SW 1271 (cell line): ENCODE measurements around the gene GALNT14.
A peak's percentile ranks its signal among the peaks of the same experiment; 100 is the strongest.
"Not testable (repeated sequence)": the region's sequence is repeated elsewhere in the genome, so short reads cannot be mapped to it uniquely, and the experiment has no call there.

Experiments used
- DNase-seq, 2 experiments: peaks; one replicate each; lab custom pipeline; 2025; lab: John Stamatoyannopoulos, UW

GALNT14 gene, protein sequence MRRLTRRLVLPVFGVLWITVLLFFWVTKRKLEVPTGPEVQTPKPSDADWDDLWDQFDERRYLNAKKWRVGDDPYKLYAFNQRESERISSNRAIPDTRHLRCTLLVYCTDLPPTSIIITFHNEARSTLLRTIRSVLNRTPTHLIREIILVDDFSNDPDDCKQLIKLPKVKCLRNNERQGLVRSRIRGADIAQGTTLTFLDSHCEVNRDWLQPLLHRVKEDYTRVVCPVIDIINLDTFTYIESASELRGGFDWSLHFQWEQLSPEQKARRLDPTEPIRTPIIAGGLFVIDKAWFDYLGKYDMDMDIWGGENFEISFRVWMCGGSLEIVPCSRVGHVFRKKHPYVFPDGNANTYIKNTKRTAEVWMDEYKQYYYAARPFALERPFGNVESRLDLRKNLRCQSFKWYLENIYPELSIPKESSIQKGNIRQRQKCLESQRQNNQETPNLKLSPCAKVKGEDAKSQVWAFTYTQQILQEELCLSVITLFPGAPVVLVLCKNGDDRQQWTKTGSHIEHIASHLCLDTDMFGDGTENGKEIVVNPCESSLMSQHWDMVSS

DNA sequence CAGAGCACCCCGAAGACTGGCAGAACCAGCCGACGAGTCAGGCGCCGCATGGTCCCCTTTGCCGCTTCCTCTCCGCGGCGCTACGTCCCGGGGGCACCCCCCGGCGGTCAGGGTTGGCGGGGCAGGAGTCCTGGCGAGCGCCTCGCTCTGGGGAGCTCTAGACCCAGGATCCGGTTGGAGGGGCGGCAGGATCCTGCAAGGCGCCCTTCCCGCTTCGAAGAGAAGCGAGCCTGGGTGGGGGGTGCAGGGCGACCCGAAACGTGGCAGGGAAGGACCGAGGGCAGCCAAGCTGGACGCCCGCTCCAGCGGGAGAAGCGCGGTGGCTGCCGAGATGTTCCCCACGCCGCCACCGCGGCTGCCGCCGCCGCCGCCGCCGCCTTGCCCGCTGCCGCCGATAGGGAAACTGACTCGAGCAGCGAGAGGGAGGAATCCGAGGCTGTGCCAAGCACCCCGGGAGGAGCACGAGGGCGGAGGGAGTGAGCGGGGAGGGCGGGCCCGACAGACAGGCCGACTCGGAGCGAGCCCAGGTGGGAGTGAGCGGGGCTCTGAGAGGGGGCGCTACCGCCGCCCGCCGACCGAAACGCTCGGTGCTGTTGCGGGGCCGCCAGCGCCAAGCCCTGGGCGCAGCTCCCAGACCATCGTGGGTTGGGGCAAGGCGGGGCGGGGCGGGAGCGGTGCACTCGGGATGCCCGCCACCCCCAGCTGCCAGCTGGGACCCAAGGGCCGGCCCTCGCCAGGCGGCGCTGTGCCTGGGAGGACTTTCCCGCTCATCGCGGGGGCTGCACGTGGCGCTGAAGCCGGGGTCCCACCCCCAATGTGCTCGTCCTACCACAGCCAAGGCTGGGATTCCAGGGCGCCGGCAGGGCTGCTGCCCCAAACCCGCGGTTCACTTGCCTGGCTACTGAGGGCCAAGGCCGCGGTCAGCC is at the start of gene GALNT14:
Gene GALNT14 (minus strand): TSS at position 404 of the 926 bp plus-strand sequence. CDS start 354 bp downstream, at position 50.
- DNase-seq: peak; percentile 59 to 74

DNA sequence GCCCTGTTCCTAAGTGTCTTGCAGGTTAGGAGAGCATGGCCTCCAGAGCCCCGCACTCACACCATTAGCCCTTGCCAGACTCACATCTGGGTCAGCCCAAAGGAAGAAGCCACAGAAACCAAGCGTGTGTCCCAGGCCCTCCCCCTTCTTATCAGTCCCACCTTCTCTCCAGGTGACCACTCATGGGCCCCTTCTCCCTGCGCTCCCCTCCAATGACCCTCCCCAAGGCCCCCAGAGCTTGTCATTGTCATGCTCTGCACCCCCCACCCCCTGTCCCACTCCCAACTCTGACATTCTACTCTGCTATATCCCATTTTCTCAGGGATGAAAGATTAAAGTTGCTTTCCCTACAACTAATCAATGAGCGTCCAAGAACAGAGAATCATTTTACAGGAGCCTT is 48.9 kb upstream of the GALNT14 start:
- DNase-seq: no peak

DNA sequence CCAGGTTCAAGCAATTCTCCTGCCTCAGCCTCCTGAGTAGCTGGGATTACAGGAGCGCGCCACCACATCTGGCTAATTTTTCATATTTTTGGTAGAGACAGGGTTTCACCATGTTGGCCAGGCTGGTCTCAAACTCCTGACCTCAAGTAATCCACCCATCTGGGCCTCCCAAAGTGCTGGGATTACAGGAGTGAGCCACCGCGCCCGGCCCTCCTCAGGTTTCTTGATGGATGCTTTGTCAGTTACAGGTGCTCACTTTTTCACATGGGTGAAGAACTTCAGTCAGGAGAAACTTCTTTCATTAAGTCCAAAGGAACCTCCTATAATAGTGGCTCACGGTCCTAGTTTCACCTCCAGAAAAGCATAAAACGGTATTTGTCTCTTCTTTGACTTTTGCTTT is 45.7 kb upstream of the GALNT14 start:
- DNase-seq: not testable (repeated sequence)

DNA sequence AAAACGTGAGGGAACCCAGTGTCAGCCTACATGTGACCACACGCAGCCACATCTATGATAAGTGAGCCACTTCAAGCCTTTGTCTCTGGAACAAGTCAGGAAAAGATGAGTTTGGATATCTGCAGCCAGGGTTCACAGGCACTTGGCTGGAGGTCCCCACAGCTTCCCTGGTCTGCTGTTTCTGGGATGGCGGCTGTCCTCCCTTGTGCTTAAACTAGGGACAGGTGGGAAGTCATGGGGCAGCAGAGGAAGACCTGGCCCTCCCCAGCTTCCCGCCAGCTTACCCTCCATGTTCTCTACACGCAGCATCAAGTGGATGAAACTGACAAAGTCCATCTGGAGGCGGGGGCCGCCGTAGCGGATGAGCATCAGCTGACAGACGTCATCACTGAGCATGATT is 38.5 kb upstream of the GALNT14 start:
- DNase-seq: no peak

DNA sequence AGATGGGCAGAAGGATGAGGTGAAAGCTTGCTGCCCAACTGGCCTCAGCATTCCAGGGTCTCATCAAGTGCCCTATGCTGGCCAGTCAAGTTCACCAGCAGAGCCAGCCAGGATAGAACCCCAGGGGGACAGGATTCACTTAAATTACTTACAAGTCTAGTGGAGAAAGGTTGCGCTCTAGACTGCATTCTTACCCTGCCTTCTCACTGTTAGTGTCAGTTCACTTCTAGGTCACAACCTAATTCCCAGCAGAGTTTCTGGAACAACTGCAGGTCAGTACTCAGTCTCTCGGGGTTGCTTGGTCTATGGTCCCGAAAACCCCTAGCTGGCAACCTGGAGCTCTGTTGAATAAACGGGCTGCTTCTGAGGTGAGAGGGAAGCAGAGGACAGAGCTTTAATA is 32.9 kb upstream of the GALNT14 start:
- DNase-seq: no peak

DNA sequence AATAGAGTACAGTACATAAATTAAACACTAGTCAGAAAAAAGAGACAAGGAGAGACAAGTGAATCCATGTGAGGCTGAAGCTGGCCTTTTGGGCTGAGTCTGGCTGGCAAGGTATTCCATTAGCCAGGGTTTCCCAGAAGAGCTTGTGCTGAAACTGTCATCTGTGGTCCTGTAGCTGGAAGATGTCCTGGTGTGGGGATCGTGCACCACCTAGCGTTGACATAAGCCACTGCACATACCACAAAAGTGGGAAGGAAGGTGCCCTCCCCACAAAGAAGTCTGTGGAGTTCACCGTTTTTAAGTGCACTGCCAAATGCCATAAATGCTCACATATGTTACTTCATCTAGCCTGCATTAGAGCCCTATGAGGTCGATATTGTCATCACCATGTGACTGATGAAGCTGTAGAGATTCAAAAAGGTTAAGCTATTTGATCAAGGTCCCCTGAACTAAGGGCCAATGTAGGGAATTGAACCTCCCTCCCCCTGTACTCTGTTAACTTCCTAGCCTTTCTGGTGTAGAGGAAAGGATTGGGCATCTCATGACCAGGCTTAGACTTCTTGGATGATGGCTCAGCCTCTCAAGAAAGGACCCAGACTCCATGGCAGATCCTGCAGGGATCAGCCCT is 31.9 kb upstream of the GALNT14 start:
- DNase-seq: peak in 1 of 2 experiments; percentile 74

DNA sequence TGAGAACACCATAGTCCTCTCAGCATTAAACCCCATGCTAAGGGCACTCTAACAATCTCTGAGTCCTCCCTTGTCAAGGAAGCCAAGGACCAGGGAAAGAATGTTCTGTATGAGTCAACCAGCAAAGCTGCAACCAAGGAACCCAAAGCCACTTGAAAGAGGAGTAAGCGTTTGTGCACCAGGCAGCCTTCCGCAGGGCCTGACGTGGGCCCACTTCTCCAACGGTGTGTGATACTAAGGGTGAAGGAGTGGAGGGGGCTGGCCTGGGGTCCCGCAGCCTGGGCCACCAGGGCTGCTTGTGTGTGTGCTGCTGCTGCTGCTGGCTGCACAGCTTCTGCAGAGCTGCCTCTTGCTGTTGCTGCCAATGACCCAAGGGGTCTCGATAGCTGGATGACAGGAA is 30.1 kb upstream of the GALNT14 start:
- no peak for DNase-seq

DNA sequence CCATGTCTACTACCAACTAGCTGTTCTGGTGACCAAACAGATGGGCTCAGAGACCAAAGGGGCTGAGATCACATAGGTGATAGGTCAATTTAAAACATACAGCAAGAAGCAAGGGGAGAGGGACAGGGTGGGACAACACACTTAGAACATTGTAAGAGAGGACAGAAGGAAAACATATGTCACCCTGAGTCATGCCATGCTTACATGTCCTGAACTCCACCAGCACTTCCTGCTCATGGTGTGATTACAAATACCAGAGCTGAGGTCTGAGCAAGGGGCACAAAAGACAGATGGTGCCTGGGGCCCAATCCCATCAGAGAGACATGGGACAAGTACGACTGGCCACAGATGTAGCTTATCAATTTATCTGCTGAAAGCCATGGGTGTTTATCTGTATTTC is 28.7 kb upstream of the GALNT14 start:
- DNase-seq: no peak

DNA sequence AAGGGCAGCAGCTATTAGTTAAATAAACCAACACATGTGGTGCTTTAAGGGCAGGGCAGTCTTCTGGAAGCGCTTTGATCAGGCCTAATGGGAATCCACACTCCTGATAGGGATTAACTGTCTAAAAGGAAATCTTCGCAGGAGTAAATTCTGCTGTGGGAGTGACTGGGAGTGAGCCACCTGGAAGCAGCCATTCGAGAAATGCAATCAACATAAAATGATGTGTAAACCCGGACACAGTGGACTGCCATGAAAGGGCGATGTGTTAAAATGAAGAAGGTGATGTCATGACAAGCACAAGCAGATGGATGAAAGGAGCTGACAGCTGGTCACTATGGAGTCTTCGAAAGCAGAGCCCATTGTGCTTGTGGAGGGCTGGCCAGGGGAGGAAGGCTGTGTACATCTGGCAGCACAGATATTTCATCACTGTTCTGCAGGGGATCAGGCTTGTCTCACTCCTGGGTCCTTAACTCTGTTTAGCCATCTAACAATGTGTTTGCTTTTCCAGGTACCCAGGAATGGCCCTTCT is 24.8 kb upstream of the GALNT14 start:
- no peak for DNase-seq

DNA sequence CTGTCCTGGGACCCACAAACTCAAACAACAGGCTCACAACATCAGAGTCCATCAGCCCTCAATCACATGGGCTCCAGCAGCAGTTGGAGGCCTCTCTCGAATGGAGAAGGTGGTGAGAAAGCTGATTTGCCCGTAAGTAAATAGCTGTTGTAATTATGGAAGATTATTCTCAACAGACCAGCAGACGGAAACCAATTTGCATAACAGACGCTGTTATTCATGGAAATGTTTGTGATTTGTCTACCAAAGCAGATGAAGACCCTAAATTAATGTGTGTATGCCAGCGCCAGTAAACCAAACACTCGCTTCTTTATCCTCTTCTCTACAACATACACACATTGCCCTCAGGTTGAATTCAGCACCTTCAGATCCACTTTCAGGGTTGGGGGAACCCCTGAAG is 23.4 kb upstream of the GALNT14 start:
- DNase-seq: no peak

DNA sequence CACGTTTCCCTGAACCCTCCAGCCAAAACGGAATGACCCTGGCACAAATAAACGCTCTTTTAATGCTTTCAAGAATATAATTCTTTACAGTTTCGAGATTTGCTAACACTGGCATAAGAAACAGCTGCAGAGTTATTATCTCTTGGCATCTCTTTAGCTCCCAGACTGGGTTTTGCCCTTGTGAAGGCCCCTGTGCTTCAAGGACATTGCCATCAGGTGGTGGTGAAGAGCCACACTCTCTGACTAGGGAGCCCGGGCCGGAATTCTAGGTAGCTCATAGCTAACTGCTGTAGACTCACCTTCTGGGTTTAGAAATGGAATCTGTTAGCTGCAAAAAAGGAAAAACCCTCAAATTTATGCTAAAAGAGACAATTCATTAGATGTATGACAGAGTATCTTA is 13.3 kb upstream of the GALNT14 start:
- DNase-seq: peak in 1 of 2 experiments; percentile 15

DNA sequence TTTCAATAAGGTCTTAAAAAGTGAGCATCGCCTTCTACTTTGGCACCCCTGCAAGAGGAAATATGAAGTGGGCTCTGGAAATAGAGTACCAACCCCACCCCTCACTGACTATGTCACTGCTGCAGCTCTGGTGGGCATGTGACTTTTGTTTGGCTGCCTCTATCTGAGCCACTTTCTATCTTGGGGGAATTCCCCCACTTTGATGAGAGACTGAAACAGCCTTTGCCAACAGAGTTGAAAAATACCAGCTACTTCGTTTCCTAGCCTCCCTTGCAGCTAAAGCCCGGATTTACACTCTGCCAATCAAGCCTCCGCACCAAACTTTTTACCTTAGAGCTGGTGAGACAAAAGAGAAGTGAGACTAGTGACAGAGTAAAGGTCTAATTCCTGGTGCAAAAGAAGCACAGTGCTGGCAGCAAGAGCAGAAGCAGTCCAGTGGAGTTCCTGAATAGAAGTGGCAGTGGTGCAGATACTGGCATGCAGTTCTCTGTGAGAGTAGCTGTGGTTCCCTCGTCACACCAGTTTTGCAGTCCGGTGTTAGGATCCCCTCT is 12.0 kb upstream of the GALNT14 start:
- DNase-seq: no peak

DNA sequence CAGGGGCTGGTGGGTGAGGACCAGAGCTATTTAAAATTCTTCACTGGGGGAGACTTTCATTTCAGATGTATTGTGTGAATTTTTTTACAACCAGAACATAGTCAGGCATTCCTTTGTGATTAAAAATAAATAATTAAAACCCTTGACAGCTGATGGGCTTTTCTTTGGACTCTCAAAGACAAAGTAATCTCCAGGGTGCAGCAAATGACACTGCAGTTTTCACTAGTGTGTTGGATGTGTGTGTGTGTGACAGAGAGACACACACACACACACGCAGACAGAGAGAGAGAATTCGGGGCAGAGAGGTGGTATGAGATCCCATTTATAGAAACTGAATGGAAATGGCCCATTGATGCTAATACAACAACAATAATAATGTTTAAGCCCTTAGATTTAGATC is 10.3 kb upstream of the GALNT14 start:
- no peak for DNase-seq

DNA sequence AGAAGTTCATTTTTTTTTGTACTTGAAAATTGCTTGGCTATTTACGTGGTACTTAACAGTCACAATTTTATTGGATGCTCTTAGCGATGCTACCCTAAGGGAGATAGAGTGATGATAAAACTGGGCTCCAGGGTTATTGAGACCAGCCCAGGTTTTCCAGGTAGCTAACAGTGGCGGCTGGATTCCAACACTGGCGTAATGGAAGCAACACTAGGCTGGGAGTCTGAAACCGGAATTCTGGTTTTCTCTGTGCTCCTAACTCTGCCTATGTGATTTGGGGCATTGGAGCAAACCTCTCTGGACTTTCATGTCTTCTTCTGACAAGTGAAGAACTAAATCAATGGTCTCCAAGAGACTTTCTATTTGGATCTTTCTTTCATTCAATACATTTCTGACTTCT is 9.4 kb upstream of the GALNT14 start:
- DNase-seq: no peak

DNA sequence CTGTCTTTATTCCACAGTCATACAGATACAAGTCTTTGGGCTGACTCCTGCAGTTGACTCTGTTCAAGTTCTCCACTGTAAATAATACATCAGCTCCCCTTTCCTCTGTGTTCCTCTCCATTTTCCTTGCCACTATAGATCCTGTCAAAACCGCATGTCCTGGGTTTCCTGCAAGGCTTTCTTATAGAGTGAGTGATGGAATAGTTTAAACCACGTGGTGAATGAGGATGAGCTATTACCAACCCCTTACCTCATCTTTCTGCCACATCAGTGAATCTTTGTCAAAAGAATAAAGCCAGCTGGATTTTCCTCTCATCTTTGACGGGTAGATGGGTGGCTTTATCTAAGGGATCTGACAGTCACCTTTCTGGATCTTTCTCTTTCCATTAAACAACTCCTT is 3.9 kb upstream of the GALNT14 start:
- DNase-seq: no peak

DNA sequence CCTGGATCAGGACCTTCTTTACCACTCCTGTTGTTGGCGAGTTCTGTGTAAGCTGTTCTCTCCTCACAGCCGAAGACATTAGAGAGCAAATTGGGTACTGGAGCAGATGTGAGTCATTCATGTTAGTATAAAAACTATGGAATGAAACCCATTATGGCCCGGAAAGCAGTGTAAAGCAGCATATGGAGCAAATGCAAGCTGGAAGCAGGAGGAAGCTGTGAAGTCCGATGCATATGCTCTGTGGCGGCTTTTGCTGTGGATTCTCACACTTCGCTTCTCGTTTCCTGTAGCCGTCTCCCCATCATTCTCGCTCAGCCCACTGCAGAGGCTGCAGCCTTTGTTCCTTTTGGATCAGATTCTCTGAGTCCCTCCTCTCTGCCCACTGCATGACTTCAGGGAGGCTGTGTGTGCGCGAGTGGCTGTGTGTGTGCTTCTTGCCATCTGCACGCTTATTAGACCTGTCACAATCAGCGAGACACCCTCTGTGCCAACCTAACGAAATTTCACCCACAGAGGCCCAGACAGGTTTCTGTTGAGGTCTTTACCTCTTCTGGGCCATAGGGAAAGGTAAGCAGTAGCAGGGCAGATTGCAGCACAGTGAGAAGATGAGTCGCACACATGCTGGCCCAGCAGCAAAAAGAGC is 3.3 kb upstream of the GALNT14 start:
- no peak for DNase-seq

DNA sequence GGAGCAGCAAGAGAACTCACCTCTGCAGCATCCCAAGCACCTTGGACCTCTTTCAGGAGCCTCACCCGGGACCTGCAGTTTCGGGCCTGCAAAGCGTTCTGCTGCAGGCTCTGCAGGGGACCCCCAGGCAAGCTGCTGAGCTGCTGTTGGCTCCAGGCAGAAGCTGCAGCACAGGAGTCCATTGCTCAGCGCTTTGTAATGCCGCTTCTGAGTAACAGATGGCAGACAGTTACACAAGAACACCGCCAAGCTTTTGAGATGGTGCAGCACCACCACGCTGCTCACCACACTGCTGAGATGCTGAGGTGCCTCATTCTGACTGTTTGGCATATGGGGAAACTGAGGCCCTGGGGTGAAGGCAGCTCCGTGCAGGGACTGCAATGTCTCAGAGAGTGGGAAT is 1.9 kb upstream of the GALNT14 start:
- DNase-seq: no peak

DNA sequence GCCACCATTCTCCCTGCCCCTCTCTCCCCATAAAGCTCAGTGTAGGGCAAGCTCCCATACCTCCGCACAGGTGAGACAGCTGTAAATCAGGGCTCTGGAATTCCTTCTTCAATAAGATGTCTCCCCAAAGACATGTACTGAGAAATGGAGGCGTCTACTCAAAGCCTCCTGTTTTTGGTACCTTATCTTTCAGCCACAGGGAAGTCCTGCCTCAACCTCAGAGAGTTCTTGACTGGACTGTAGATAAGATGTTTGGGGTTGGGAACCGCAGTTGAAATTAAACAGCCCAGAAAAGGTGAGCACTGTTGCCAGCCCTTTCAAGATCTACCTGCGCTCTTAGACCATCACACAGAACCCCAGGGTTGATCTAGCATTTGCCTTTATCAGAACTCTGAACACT is 1.4 kb upstream of the GALNT14 start:
- no peak for DNase-seq

DNA sequence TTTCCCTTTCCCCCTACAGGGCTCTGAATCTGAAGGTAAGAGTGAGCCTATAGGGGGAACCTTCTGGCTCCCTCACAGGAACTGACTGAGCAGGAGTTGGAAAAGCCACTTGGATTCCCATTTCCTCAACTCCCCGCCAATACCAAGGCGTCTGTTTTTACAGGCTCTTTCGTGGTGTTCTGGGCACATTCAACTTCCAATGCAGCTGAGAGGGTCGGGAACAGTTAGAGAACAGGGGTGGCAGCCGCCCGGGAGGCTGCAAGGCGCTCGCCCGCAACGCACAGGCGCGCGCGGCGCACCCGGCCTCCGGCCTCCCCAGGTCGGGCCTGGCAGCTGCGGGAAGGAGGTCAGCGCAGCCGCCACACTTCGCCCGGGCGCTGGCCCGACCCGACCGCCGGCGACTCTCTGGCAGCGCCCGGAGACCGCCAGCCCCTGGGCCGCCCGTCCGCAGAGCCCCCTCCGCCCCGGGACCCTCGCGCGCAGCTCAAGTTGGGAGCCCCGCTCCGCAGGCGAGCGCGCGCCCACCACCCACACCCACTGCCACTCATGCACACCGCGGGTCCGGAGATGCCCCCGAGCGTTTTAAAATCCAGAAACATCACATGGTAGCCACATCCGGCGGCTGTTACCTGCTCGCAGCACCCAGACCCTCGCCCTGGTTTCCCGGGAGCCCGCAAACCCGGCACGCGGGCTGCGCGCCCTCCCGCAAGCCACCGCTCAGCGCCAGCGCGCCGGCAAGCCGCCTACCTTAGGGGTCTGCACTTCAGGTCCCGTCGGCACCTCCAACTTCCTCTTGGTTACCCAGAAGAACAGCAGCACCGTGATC is 816 bp downstream of the GALNT14 start:
- DNase-seq: peak; percentile 37 to 38

DNA sequence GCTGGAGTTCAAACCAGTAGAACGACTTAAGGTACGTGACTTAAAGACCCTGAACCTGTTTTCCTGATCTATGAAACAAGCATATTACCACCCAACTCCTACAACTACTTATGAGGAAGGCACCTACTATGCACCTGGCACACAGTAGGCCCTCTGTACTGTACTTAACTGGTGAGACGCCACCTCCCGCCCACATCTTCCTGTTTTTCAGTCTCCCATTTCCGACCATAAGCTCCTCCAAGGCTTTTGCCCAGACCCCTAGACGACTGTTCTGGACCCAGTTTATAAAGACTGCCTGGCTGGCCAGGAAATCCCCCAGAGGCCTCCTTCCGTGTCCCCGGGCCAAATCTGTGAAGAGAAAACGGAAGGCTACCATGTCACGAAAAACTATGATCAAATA is 1.5 kb downstream of the GALNT14 start:
- peak in 1 of 2 experiments; percentile 38 for DNase-seq
